HEK293 (cell line): ENCODE results near the gene FIS1.

ENCODE experiments used
- CTCF ChIA-PET: fragments of 350-600 bp; formaldehyde crosslinking; extraction: SDS; loops from one replicate; lab custom pipeline; 2021; ENCODE audit warnings: antibody characterized with exemption; lab: Yijun Ruan, JAX
- POLR2A ChIA-PET: fragments of 300-600 bp; formaldehyde crosslinking; extraction: SDS; loops from one replicate; lab custom pipeline; 2020; ENCODE audit warnings: antibody characterized with exemption, inconsistent platforms; lab: Yijun Ruan, JAX
- H3K27ac ChIP-seq: fragments of 200-500 bp; sonication (Bioruptor generic); 2 replicates; pipeline ENCODE4 v1.5.1; 2014; ENCODE audit warnings: low read depth, low read length, control low read depth, inconsistent platforms; ENCODE audit errors: extremely low read depth
- H3K36me3 ChIP-seq, 2 experiments: fragments of 200-500 bp in 1 of 2; sonication (Bioruptor generic) in 1 of 2; 1 replicate in 1 of 2; 2 replicates in 1 of 2; pipeline ENCODE4 v1.5.1; 2014 to 2017; ENCODE audit warnings: inconsistent platforms in 2 of 2, low read length in 2 of 2; ENCODE audit not compliant: control insufficient read depth in 2 of 2, insufficient read depth in 1 of 2
- H3K4me1 ChIP-seq: fragments of 200-500 bp; sonication (Bioruptor generic); 2 replicates; pipeline ENCODE4 v1.5.1; 2014; ENCODE audit warnings: mild to moderate bottlenecking, low read length, inconsistent platforms; ENCODE audit not compliant: control insufficient read depth, insufficient read depth
- H3K4me3 ChIP-seq: 2 replicates; pipeline ENCODE4 v1.5.1; 2011; ENCODE audit warnings: low read depth, mild to moderate bottlenecking, control low read depth, low read length, moderate library complexity
- H3K9me3 ChIP-seq: fragments of 200-500 bp; sonication (Bioruptor generic); 2 replicates; pipeline ENCODE4 v1.5.1; 2014; ENCODE audit warnings: low read depth, low read length, inconsistent platforms; ENCODE audit not compliant: control insufficient read depth, insufficient read depth
- CTCF ChIP-seq: fragments of 450-650 bp; formaldehyde crosslinking; IDR thresholded peaks from 2 replicates; pipeline ENCODE4 v1.5.1; 2016; ENCODE audit warnings: missing biosample characterization, missing genetic modification characterization
- EGR2 ChIP-seq: fragments of 450-650 bp; formaldehyde crosslinking; IDR thresholded peaks from 2 replicates; pipeline ENCODE4 v1.5.1; 2016; ENCODE audit warnings: low read depth, missing biosample characterization, missing genetic modification characterization
- GLI2 ChIP-seq: fragments of 450-650 bp; formaldehyde crosslinking; IDR thresholded peaks from 2 replicates; pipeline ENCODE4; 2017; ENCODE audit warnings: missing biosample characterization, missing genetic modification characterization, low read depth, borderline replicate concordance
- GLIS1 ChIP-seq: fragments of 450-650 bp; formaldehyde crosslinking; IDR thresholded peaks from 2 replicates; pipeline ENCODE4 v1.5.1; 2016; ENCODE audit warnings: missing biosample characterization, missing genetic modification characterization
- OVOL3 ChIP-seq: fragments of 450-650 bp; formaldehyde crosslinking; IDR thresholded peaks from 2 replicates; pipeline ENCODE4 v1.5.1; 2016; ENCODE audit warnings: missing biosample characterization, missing genetic modification characterization
- SALL2 ChIP-seq: fragments of 450-650 bp; formaldehyde crosslinking; IDR thresholded peaks from 2 replicates; pipeline ENCODE4 v1.5.0; 2017; ENCODE audit warnings: missing biosample characterization, mild to moderate bottlenecking, missing genetic modification characterization, borderline replicate concordance
- SCRT2 ChIP-seq: fragments of 450-650 bp; formaldehyde crosslinking; IDR thresholded peaks from 2 replicates; pipeline ENCODE4 v1.5.1; 2016; ENCODE audit warnings: missing biosample characterization, missing genetic modification characterization
- YY1 ChIP-seq: fragments of 450-650 bp; formaldehyde crosslinking; IDR thresholded peaks from 2 replicates; pipeline ENCODE4 v1.5.1; 2018; ENCODE audit warnings: missing biosample characterization, missing genetic modification characterization
- ZBTB49 ChIP-seq: fragments of 450-650 bp; formaldehyde crosslinking; IDR thresholded peaks from 2 replicates; pipeline ENCODE4 v1.5.1; 2016; ENCODE audit warnings: missing biosample characterization, missing genetic modification characterization, low read depth
- ZFP3 ChIP-seq: fragments of 450-650 bp; formaldehyde crosslinking; IDR thresholded peaks from 2 replicates; pipeline ENCODE4 v1.5.1; 2016; ENCODE audit warnings: low read depth, missing biosample characterization, missing genetic modification characterization
- ZIC2 ChIP-seq: fragments of 450-650 bp; formaldehyde crosslinking; IDR thresholded peaks from 2 replicates; pipeline ENCODE4 v1.5.1; 2016; ENCODE audit warnings: missing biosample characterization, missing genetic modification characterization
- ZNF132 ChIP-seq: fragments of 450-650 bp; formaldehyde crosslinking; IDR thresholded peaks from 2 replicates; pipeline ENCODE4 v1.5.1; 2017; ENCODE audit warnings: missing biosample characterization, missing genetic modification characterization, borderline replicate concordance
- ZNF184 ChIP-seq: fragments of 450-650 bp; IDR thresholded peaks from 2 replicates; pipeline ENCODE4 v1.5.1; 2018; ENCODE audit warnings: missing biosample characterization, mild to moderate bottlenecking, missing genetic modification characterization
- ZNF280C ChIP-seq: fragments of 450-650 bp; formaldehyde crosslinking; IDR thresholded peaks from 2 replicates; pipeline ENCODE4 v1.5.1; 2016; ENCODE audit warnings: missing biosample characterization, missing genetic modification characterization
- ZNF362 ChIP-seq: fragments of 450-650 bp; formaldehyde crosslinking; IDR thresholded peaks from 2 replicates; pipeline ENCODE4 v1.5.1; 2016; ENCODE audit warnings: missing biosample characterization, missing genetic modification characterization
- ZNF404 ChIP-seq: fragments of 450-650 bp; formaldehyde crosslinking; IDR thresholded peaks from 2 replicates; pipeline ENCODE4 v1.5.1; 2017; ENCODE audit warnings: missing biosample characterization, missing genetic modification characterization
- ZNF549 ChIP-seq: fragments of 450-650 bp; IDR thresholded peaks from 2 replicates; pipeline ENCODE4 v1.5.1; 2018; ENCODE audit warnings: missing biosample characterization, missing genetic modification characterization, mild to moderate bottlenecking, inconsistent platforms, moderate library complexity
- ZNF580 ChIP-seq: fragments of 450-650 bp; formaldehyde crosslinking; IDR thresholded peaks from 2 replicates; pipeline ENCODE4 v1.5.1; 2016; ENCODE audit warnings: missing biosample characterization, missing genetic modification characterization
- ZNF629 ChIP-seq: fragments of 450-650 bp; formaldehyde crosslinking; IDR thresholded peaks from 2 replicates; pipeline ENCODE4 v1.5.1; 2017; ENCODE audit warnings: missing biosample characterization, missing genetic modification characterization
- ZNF660 ChIP-seq: fragments of 450-650 bp; IDR thresholded peaks from 2 replicates; pipeline ENCODE4 v1.5.1; 2018; ENCODE audit warnings: missing biosample characterization, mild to moderate bottlenecking, missing genetic modification characterization
- ZNF76 ChIP-seq: fragments of 450-650 bp; formaldehyde crosslinking; IDR thresholded peaks from 2 replicates; pipeline ENCODE4; 2016; ENCODE audit warnings: low read depth, missing biosample characterization, missing genetic modification characterization, borderline replicate concordance
- ZNF785 ChIP-seq: fragments of 450-650 bp; formaldehyde crosslinking; IDR thresholded peaks from 2 replicates; pipeline ENCODE4 v1.5.1; 2016; ENCODE audit warnings: missing biosample characterization, missing genetic modification characterization
- ZSCAN16 ChIP-seq: fragments of 450-650 bp; formaldehyde crosslinking; IDR thresholded peaks from 2 replicates; pipeline ENCODE4 v1.5.1; 2016; ENCODE audit warnings: missing biosample characterization, missing genetic modification characterization
- ZSCAN4 ChIP-seq: fragments of 450-650 bp; formaldehyde crosslinking; IDR thresholded peaks from 2 replicates; pipeline ENCODE4 v1.5.1; 2017; ENCODE audit warnings: missing biosample characterization, missing genetic modification characterization

Gene FIS1

GRCh38 chr7:101236292-101236835 lies 8.5 kb downstream of the FIS1 start:
- POLR2A ChIA-PET = interaction anchor here (0.6 to 1.0 kb wide), 2 partner anchors 46 to 92 kb away, joined by 3 read pairs; no protein-coding TSS in a partner anchor
- no peak overlapping the region for H3K27ac ChIP-seq
- H3K9me3 ChIP-seq = no peaks in the 10 kb centered on the region
- CTCF ChIA-PET = interaction anchor here (1.5 to 1.8 kb wide), 2 partner anchors 8 to 47 kb away, joined by 3 to 28 read pairs; partner anchors contain the start of gene FIS1
- H3K36me3 ChIP-seq = peaks cover 0 to 37% of the 10 kb centered on the region in 2 experiments; a peak in 2 of 3 replicates
- TF ChIP-seq ZNF362 (tag by site-specific recombination) (no peak), ZIC2 (no peak), ZNF629 (tag by site-specific recombination) (no peak), ZNF280C (tag by site-specific recombination) (no peak), ZSCAN16 (tag by site-specific recombination) (no peak), ZSCAN4 (tag by site-specific recombination) (no peak), ZFP3 (tag by site-specific recombination) (no peak), ZNF132 (no peak), ZNF549 (tag by site-specific recombination) (no peak), GLI2 (no peak)
- H3K4me1 ChIP-seq = no peaks in the 10 kb centered on the region
- H3K4me3 ChIP-seq = no peak overlapping the region

GRCh38 chr7:101235522-101235921 lies 9.4 kb downstream of the FIS1 start:
- CTCF ChIA-PET = interaction anchor here (0.6 to 1.8 kb wide), 6 partner anchors 9 to 158 kb away, joined by 3 to 28 read pairs (median 4); partner anchors contain the start of gene FIS1
- POLR2A ChIA-PET = interaction anchor here (1.0 to 1.3 kb wide), 2 partner anchors 9 to 47 kb away, joined by 3 to 8 read pairs; no protein-coding TSS in a partner anchor
- no peaks in the 10 kb centered on the region for H3K4me1 ChIP-seq

GRCh38 chr7:101235050-101235449 lies 9.8 kb downstream of the FIS1 start:
- no peaks in the 10 kb centered on the region for H3K4me1 ChIP-seq
- no peak overlapping the region for H3K27ac ChIP-seq
- peaks cover 0 to 27% of the 10 kb centered on the region in 2 experiments; a peak in 2 of 3 replicates for H3K36me3 ChIP-seq
- ChIA-PET POLR2A (interaction anchor here (1.0 to 1.3 kb wide), 2 partner anchors 9 to 48 kb away, joined by 3 to 8 read pairs; no protein-coding TSS in a partner anchor), CTCF (interaction anchor here (0.6 to 1.8 kb wide), 6 partner anchors 9 to 159 kb away, joined by 3 to 28 read pairs (median 4); partner anchors contain the start of genes FIS1 and ZNHIT1)
- no peaks in the 10 kb centered on the region for H3K9me3 ChIP-seq
- no peak overlapping the region for H3K4me3 ChIP-seq
- TF ChIP-seq CTCF (tag by site-specific recombination) (peak; percentile 48; the same call in 1 of the 2 replicates), ZNF404 (tag by site-specific recombination) (no peak), ZNF785 (tag by site-specific recombination) (no peak), EGR2 (tag by site-specific recombination) (0 out of 2 replicates have a peak, but pooled peaks have one; percentile 2), ZBTB49 (no peak), SCRT2 (tag by site-specific recombination) (0 out of 2 replicates have a peak, but pooled peaks have one; percentile 49), ZNF580 (tag by site-specific recombination) (no peak), GLIS1 (tag by site-specific recombination) (no peak)

More at GRCh38 chr7:101235522-101235921, 9.4 kb downstream of the FIS1 start:
- H3K27ac ChIP-seq = no peak overlapping the region
- TF ChIP-seq ZNF660 (tag by site-specific recombination) = no peak
- no peak for TF ChIP-seq ZNF184 (tag by site-specific recombination)
- no peak for TF ChIP-seq SALL2 (tag by site-specific recombination)
- TF ChIP-seq ZNF132 = no peak
- no peak for TF ChIP-seq ZNF76 (tag by site-specific recombination)
- no peak for TF ChIP-seq OVOL3 (tag by site-specific recombination)
- TF ChIP-seq YY1 = no peak
- no peak overlapping the region for H3K4me3 ChIP-seq
- peaks cover 0 to 32% of the 10 kb centered on the region in 2 experiments; a peak in 2 of 3 replicates for H3K36me3 ChIP-seq
- H3K9me3 ChIP-seq = no peaks in the 10 kb centered on the region
